Epithelial cell of esophagus (primary cell): ENCODE data around the gene EIF4G3.

Source experiments
- DNase-seq: peaks from one replicate; pipeline ENCODE4 v3.0.0; 2010; ENCODE audit warnings: low read depth
- H3K4me3 ChIP-seq: 2 replicates; pipeline ENCODE4 v1.5.1; 2011; ENCODE audit warnings: mild to moderate bottlenecking, low read length, control low read depth
- CTCF ChIP-seq: IDR thresholded peaks from 2 replicates; pipeline ENCODE4 v1.5.1; 2011; ENCODE audit warnings: low read depth, mild to moderate bottlenecking, low read length, control low read depth, inconsistent platforms; ENCODE audit not compliant: insufficient read depth; ENCODE audit errors: missing control alignments

The EIF4G3 gene

GRCh38 chr1:20884513-20884912 lies 292.2 kb downstream of the EIF4G3 start:
- no peak overlapping the region for H3K4me3 ChIP-seq
- DNase-seq: no peak
- no peak for TF ChIP-seq CTCF

- no peak overlapping the region for H3K4me3 ChIP-seq
- TF ChIP-seq CTCF: no peak
- peak; percentile 85 for DNase-seq
These were observed 292.9 kb downstream of the EIF4G3 start for GRCh38 chr1:20883766-20884165.

- no peak for TF ChIP-seq CTCF
- no peak overlapping the region for H3K4me3 ChIP-seq
- no peak for DNase-seq
These were observed 293.9 kb downstream of the EIF4G3 start for GRCh38 chr1:20882837-20883236.

- TF ChIP-seq CTCF: no peak
- no peak for DNase-seq
- no peak overlapping the region for H3K4me3 ChIP-seq
These were observed 297.9 kb downstream of the EIF4G3 start for GRCh38 chr1:20878799-20879198.

GRCh38 chr1:20875198-20875973 lies 301.3 kb downstream of the EIF4G3 start:
- no peak for DNase-seq
- no peak overlapping the region for H3K4me3 ChIP-seq

GRCh38 chr1:20873311-20873710 lies 303.4 kb downstream of the EIF4G3 start:
- no peak overlapping the region for H3K4me3 ChIP-seq
- DNase-seq: no peak
- TF ChIP-seq CTCF: no peak

More at GRCh38 chr1:20875198-20875973, 301.3 kb downstream of the EIF4G3 start:
- no peak for TF ChIP-seq CTCF

- H3K4me3 ChIP-seq: no peak overlapping the region
- DNase-seq: no peak
- no peak for TF ChIP-seq CTCF
These were observed 305.3 kb downstream of the EIF4G3 start for GRCh38 chr1:20871419-20871818.
